ENCODE measurements around the gene SCUBE3. TPM values are rescaled to one million over a fixed set of nuclear protein-coding genes. Genes with fewer than 3 reads are reported as not detected.
A peak's percentile ranks its signal among the peaks of the same experiment; 100 is the strongest.

The SCUBE3 gene
- total and polyA plus RNA-seq, 2 experiments from 2014 or later, result 8.7 to 10.2 TPM

GRCh38 chr6:35185971-35186370 lies 27.8 kb upstream of the SCUBE3 start:
- TF ChIP-seq EZH2phosphoT487 (IDR thresholded peaks at IDR 0.05; ENCODE audit: low read depth, severe bottlenecking, unreplicated experiment) (no peak), EZH2 (IDR thresholded peaks at IDR 0.05; ENCODE audit: borderline replicate concordance) (no peak)
- TF ChIP-seq, protein P1, sequence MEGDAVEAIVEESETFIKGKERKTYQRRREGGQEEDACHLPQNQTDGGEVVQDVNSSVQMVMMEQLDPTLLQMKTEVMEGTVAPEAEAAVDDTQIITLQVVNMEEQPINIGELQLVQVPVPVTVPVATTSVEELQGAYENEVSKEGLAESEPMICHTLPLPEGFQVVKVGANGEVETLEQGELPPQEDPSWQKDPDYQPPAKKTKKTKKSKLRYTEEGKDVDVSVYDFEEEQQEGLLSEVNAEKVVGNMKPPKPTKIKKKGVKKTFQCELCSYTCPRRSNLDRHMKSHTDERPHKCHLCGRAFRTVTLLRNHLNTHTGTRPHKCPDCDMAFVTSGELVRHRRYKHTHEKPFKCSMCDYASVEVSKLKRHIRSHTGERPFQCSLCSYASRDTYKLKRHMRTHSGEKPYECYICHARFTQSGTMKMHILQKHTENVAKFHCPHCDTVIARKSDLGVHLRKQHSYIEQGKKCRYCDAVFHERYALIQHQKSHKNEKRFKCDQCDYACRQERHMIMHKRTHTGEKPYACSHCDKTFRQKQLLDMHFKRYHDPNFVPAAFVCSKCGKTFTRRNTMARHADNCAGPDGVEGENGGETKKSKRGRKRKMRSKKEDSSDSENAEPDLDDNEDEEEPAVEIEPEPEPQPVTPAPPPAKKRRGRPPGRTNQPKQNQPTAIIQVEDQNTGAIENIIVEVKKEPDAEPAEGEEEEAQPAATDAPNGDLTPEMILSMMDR (IDR thresholded peaks at IDR 0.05; ENCODE audit: poor library complexity), result no peak
- Histone ChIP-seq H3K4me3 (no peak overlapping the region), H3K4me1 (ENCODE audit: insufficient read depth) (peaks cover 22% of the 10 kb centered on the region), H2AFZ (no peak overlapping the region), H3K4me2 (no peak overlapping the region), H3K79me2 (no peaks in the 10 kb centered on the region), H3K27me3 (no peaks in the 10 kb centered on the region), H3K9me3 (ENCODE audit: low read depth) (no peaks in the 10 kb centered on the region), H3K9me2 (replicated peaks; ENCODE audit: insufficient read depth) (no peaks in the 10 kb centered on the region), H3K36me3 (replicated peaks; ENCODE audit: insufficient read depth, low read depth) (no peaks in the 10 kb centered on the region), H4K20me1 (ENCODE audit: insufficient read depth, poor library complexity, severe bottlenecking) (no peaks in the 10 kb centered on the region), H3K27ac (peak overlapping the region; percentile 1)
- WGBS (ENCODE audit: low lambda C conversion rate, missing lambda C conversion rate), result 33% methylated on average over 1 of the region's 1 CpG
- no peak for DNase-seq (ENCODE audit: low spot score)

DNA sequence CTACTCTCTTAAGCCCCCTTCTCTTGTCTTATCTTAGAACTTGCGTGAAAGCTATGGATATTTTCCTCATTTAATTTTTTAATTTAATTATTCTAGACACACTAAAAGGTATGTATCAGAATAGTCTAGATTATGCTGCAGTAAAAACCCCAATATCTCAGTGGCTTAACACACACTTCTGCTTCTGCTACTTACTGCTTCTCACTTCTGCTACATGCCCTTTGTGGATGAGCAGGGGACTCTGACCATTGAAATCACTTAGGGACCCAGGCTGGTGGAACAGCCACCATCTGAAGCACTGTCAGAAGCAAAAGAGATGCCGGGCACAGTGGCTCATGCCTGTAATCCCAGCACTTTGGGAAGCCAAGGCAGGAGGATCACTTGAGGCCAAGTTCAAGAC lies 27.2 kb upstream of the SCUBE3 start:
- Histone ChIP-seq H3K27me3 (no peaks in the 10 kb centered on the region), H3K4me1 (ENCODE audit: insufficient read depth) (peaks cover 16% of the 10 kb centered on the region), H3K9me2 (replicated peaks; ENCODE audit: insufficient read depth) (no peaks in the 10 kb centered on the region), H3K4me2 (no peak overlapping the region), H2AFZ (no peak overlapping the region), H3K4me3 (no peak overlapping the region), H3K9me3 (ENCODE audit: low read depth) (no peaks in the 10 kb centered on the region), H4K20me1 (ENCODE audit: insufficient read depth, poor library complexity, severe bottlenecking) (no peaks in the 10 kb centered on the region), H3K27ac (no peak overlapping the region), H3K36me3 (replicated peaks; ENCODE audit: insufficient read depth, low read depth) (no peaks in the 10 kb centered on the region), H3K79me2 (no peaks in the 10 kb centered on the region)
- 100% methylated on average over 2 of the region's 2 CpGs for WGBS (ENCODE audit: low lambda C conversion rate, missing lambda C conversion rate)
- no peak for TF ChIP-seq EZH2 (IDR thresholded peaks at IDR 0.05; ENCODE audit: borderline replicate concordance)
- TF ChIP-seq, protein P1 (IDR thresholded peaks at IDR 0.05; ENCODE audit: poor library complexity), result no peak
- no peak for TF ChIP-seq EZH2phosphoT487 (IDR thresholded peaks at IDR 0.05; ENCODE audit: low read depth, severe bottlenecking, unreplicated experiment)
- DNase-seq (ENCODE audit: low spot score), result no peak

DNA sequence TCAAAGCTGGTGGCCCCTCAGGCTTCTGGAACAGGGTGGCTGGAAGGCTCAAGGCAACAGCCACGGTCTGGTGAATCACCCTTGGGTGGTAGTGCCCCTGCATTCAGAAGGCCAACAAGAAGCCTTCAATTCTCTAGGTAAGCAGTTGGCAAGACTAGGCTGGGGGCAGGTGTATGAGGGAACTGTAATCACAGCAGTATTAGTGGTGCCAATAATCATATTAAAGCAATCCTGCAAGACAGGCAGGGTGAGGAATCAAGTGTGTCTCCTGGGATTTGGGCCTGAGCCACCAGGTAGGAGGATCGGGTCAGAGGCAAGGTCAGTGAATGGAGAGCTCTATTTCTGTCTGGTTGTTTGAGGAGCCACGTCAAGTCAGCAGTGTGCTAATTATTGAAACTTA lies 24.9 kb upstream of the SCUBE3 start:
- H4K20me1 ChIP-seq (ENCODE audit: insufficient read depth, poor library complexity, severe bottlenecking), result no peaks in the 10 kb centered on the region
- H3K79me2 ChIP-seq, result no peaks in the 10 kb centered on the region
- TF ChIP-seq EZH2 (IDR thresholded peaks at IDR 0.05; ENCODE audit: borderline replicate concordance) (no peak), EZH2phosphoT487 (IDR thresholded peaks at IDR 0.05; ENCODE audit: low read depth, severe bottlenecking, unreplicated experiment) (no peak)
- TF ChIP-seq, protein P1 (IDR thresholded peaks at IDR 0.05; ENCODE audit: poor library complexity), result no peak
- H3K36me3 ChIP-seq (replicated peaks; ENCODE audit: insufficient read depth, low read depth), result no peaks in the 10 kb centered on the region
- H3K27ac ChIP-seq, result no peak overlapping the region
- no peak for DNase-seq (ENCODE audit: low spot score)
- H3K27me3 ChIP-seq, result no peaks in the 10 kb centered on the region
- peaks cover 11% of the 10 kb centered on the region for H3K4me1 ChIP-seq (ENCODE audit: insufficient read depth)
- no peak overlapping the region for H3K4me3 ChIP-seq
- H2AFZ ChIP-seq, result no peak overlapping the region
- H3K9me2 ChIP-seq (replicated peaks; ENCODE audit: insufficient read depth), result no peaks in the 10 kb centered on the region
- no peaks in the 10 kb centered on the region for H3K9me3 ChIP-seq (ENCODE audit: low read depth)
- WGBS (ENCODE audit: low lambda C conversion rate, missing lambda C conversion rate), result 94% methylated on average over 3 of the region's 3 CpGs
- no peak overlapping the region for H3K4me2 ChIP-seq

GRCh38 chr6:35190306-35190705 lies 23.4 kb upstream of the SCUBE3 start:
- Histone ChIP-seq H3K9me3 (ENCODE audit: low read depth) (no peaks in the 10 kb centered on the region), H3K27ac (no peak overlapping the region), H3K9me2 (replicated peaks; ENCODE audit: insufficient read depth) (no peaks in the 10 kb centered on the region), H3K36me3 (replicated peaks; ENCODE audit: insufficient read depth, low read depth) (no peaks in the 10 kb centered on the region), H3K4me1 (ENCODE audit: insufficient read depth) (peaks cover 10% of the 10 kb centered on the region), H2AFZ (no peak overlapping the region), H3K4me3 (no peak overlapping the region), H4K20me1 (ENCODE audit: insufficient read depth, poor library complexity, severe bottlenecking) (no peaks in the 10 kb centered on the region), H3K4me2 (no peak overlapping the region), H3K27me3 (no peaks in the 10 kb centered on the region), H3K79me2 (no peaks in the 10 kb centered on the region)
- TF ChIP-seq EZH2 (IDR thresholded peaks at IDR 0.05; ENCODE audit: borderline replicate concordance) (no peak), EZH2phosphoT487 (IDR thresholded peaks at IDR 0.05; ENCODE audit: low read depth, severe bottlenecking, unreplicated experiment) (no peak)
- TF ChIP-seq, protein P1 (IDR thresholded peaks at IDR 0.05; ENCODE audit: poor library complexity), result no peak
- DNase-seq (ENCODE audit: low spot score), result no peak

Data from hepatocyte (in vitro differentiated cells).